HG03354 (cell line): ENCODE data around the gene STON2.

Experiments used
- ATAC-seq: cut with Tn5 transposase; IDR thresholded peaks from one replicate; pipeline ENCODE4 v1.9.1; 2021; ENCODE audit warnings: mild to moderate bottlenecking; ENCODE audit not compliant: unreplicated experiment, poor library complexity, severe bottlenecking

STON2 gene

GRCh38 chr14:81341370-81341769 is 58.8 kb downstream of the STON2 start:
- no peak for ATAC-seq

GRCh38 chr14:81340201-81340600 is 59.9 kb downstream of the STON2 start:
- ATAC-seq: no peak

GRCh38 chr14:81337073-81337472 is 63.1 kb downstream of the STON2 start:
- no peak for ATAC-seq

- ATAC-seq: no peak
Observed at GRCh38 chr14:81336009-81336408, 64.1 kb downstream of the STON2 start.

- ATAC-seq: no peak
Observed at GRCh38 chr14:81332725-81333124, 67.4 kb downstream of the STON2 start.

GRCh38 chr14:81331229-81332021 is 68.7 kb downstream of the STON2 start:
- no peak for ATAC-seq

- ATAC-seq: no peak
Observed at GRCh38 chr14:81330619-81331122, 69.5 kb downstream of the STON2 start.

GRCh38 chr14:81329640-81330381 is 70.3 kb downstream of the STON2 start:
- no peak for ATAC-seq

- ATAC-seq: no peak
Observed at GRCh38 chr14:81326451-81326850, 73.7 kb downstream of the STON2 start.

- ATAC-seq: no peak
Observed at GRCh38 chr14:81324011-81324410, 76.1 kb downstream of the STON2 start.

- no peak for ATAC-seq
Observed at GRCh38 chr14:81323093-81323492, 77.0 kb downstream of the STON2 start.

- ATAC-seq: no peak
Observed at GRCh38 chr14:81319946-81320345, 80.2 kb downstream of the STON2 start.

GRCh38 chr14:81319314-81319713 is 80.8 kb downstream of the STON2 start:
- ATAC-seq: no peak

- ATAC-seq: no peak
Observed at GRCh38 chr14:81315341-81315740, 84.8 kb downstream of the STON2 start.

GRCh38 chr14:81314443-81315175 is 85.5 kb downstream of the STON2 start:
- ATAC-seq: no peak

GRCh38 chr14:81313775-81314429 is 86.2 kb downstream of the STON2 start:
- ATAC-seq: no peak

GRCh38 chr14:81313200-81313599 is 86.9 kb downstream of the STON2 start:
- ATAC-seq: no peak

GRCh38 chr14:81312289-81312876 is 87.7 kb downstream of the STON2 start:
- ATAC-seq: peak; percentile 47

- ATAC-seq: no peak
Observed at GRCh38 chr14:81311778-81312177, 88.3 kb downstream of the STON2 start.
